Effector CD4-positive, alpha-beta T cell (primary cell): ENCODE data around the gene ZSWIM7.

Experiments used
- DNase-seq: peaks from one replicate; pipeline ENCODE4 v3.0.0-alpha.2; 2020
- total RNA-seq: gene quantifications from one replicate; lab custom pipeline; 2026; lab: John Stamatoyannopoulos, UW

The ZSWIM7 gene, protein sequence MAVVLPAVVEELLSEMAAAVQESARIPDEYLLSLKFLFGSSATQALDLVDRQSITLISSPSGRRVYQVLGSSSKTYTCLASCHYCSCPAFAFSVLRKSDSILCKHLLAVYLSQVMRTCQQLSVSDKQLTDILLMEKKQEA
- total RNA-seq = 13.3 reads per million, percentile 38 among the genes with 10 or more reads in this experiment

DNA sequence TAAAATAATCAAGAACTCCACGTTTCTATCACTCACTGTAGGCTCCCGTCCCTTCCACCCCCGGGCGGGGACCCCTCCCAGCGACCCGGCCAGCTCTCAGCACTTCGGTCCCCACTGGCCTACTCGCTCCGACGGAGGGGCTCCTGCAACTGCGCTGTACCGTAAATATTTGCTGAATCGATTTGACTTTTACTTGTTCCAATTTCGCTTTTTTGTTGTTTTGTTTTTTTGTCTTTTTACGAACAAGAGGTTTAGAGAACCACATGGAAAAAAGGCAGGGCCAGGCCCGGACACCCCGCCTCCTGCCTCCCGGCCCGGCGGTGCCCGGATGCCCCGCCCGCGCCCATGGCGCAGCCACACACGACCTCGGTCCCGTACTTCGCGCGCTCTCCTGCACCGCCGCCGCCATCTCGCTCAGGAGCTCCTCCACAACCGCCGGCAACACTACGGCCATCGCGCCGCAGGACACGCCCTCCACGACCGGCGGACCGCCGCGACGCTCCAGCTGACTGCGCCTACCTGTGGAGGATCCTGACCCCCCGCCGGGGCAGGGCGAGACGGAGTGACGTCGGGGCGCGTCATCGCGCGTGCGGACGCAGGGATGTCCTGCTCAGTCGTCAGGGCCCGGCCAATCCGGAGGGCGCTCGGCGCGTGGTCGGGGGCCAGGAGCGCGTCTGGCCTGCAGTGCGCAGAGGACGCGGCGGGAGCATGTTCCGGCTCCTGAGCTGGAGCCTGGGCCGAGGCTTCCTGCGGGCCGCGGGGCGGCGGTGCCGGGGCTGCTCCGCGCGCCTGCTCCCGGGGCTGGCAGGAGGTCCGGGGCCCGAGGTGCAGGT lies at the start of gene ZSWIM7, which contains the start of gene TTC19:
ZSWIM7 (minus strand) TSS at position 564 of the 833 bp plus-strand sequence; CDS start at position 454, 110 bp downstream.
TTC19 (plus strand) TSS at position 684 of the 833 bp plus-strand sequence; CDS start at position 709, 25 bp downstream.
- peak; percentile 90 for DNase-seq

DNA sequence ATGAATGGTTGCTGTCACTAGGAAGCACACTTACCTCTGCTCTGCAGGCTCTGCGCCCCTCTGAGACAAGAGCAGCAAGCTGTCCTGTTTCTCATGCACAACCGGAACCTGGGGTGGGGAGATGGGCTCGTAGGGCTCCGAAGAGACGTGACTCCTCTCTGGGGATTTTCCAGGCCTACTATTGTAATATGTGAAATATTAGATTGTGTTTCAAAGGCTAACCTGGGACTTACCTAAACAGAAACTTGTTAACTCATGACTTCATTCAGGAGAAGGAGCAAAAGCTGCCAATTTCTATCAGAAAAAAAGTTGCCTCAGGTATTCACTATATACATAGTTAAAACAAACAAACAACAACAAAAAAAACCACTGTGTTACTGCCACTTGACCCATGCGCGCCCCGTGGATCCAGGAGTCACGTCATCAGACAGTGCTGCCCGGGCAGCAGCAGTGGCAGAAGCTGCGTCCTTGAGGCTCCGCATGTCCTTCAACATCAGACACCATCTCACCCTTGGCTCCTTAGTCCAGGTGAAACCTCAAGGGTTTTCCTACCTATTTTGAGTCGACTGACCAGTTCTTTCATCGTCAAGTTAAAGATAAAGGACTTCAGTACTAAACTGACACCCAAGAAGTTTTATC lies 49.4 kb upstream of the ZSWIM7 start:
- no peak for DNase-seq

DNA sequence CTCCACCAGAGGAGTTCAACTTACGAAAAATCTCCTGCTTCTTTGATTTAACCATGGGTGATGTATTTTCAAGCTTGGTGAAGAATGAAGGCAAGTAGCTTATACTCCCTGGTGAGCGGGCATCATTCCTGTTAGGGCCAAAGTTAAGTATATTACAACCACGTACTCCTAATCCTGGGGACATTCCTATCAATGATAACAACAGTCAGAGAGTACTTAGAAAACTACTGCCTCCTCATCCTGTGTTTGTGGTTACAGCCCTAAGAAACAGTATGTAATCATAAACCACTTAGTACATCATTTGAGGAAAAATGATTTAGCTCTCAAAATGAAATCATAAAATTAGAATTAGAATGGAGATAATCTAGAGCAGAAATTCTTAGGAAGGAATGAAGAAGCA lies 47.5 kb upstream of the ZSWIM7 start:
- DNase-seq = no peak

DNA sequence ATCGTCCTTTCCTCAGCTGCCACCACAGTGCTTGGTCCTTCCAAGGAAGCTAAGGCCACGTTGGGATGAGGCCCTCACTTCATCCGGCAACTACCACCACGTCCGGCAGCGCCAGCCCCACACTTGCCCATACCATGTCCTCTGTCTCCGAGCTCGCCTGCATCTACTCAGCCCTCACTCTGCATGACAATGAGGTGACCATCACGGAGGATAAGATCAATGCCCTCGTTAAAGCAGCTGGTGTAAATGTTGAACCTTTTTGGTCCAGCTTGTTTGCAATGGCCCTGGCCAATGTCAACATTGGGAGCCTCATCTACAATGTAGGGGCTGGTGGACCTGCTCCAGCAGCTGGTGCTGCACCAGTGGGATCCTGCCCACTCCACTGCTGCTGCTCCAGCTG lies 45.0 kb upstream of the ZSWIM7 start:
- DNase-seq = no peak

DNA sequence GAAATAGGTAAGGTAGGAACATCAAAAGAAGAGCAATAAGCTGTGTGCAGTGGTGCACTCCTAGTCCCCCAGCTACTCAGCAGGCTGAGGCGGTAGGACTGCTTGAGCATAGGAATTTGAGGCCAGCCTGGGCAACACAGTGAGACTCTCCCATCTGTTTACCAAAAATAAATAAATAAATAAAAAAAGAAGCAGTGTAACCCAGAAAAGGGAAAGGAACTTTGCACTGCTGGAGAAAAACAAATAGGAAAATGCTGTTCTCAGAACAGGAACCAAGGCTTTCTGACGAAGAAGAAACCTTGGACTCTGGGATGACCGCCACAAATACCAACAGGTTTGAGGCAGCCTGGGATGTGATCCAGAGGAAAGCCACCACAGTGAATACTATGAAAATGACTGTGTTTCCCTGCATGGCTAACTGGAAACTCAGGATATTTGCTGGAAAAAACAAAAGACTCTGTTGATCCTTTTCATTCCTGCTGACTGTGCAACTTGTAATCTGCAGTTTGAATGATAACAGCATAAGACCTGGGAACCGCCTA lies 41.3 kb upstream of the ZSWIM7 start:
- DNase-seq = no peak

DNA sequence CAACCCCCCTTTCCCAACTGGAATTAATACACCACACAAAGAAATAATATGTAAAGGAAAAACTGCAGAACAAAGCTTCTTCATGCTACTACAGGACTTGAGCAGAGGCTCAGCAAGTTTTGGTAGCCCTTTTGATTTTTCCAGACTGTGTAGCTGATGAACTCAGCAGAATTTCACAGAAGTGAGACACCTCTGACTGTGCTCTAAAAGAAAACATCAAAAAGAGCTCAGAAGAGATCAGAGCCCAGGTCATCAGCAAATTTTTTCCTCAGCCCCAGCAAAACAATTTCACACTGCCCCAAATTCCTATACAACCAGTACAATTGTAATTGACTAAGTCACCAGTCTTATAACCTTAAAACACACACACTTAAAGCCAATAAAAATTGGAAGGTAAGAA lies 38.1 kb upstream of the ZSWIM7 start:
- no peak for DNase-seq

DNA sequence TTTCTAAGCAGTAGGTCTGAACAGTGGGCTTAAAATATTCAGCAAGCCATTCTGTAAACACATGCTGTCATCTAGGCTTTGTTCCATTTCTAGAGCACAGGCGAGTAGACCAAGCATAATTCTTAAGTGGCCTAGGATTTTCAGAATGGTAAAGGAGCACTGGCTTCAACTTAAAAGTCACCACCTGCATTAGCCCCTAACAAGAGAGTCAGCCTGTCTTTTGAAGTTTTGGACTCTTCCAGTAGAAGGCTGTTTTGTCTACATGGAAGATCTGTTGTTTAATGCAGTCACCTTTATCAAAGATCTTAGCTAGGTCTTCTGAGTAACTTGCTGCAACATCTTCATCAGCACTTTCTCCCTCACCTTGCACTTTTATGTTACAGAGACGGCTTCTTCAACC lies 36.8 kb upstream of the ZSWIM7 start:
- no peak for DNase-seq

DNA sequence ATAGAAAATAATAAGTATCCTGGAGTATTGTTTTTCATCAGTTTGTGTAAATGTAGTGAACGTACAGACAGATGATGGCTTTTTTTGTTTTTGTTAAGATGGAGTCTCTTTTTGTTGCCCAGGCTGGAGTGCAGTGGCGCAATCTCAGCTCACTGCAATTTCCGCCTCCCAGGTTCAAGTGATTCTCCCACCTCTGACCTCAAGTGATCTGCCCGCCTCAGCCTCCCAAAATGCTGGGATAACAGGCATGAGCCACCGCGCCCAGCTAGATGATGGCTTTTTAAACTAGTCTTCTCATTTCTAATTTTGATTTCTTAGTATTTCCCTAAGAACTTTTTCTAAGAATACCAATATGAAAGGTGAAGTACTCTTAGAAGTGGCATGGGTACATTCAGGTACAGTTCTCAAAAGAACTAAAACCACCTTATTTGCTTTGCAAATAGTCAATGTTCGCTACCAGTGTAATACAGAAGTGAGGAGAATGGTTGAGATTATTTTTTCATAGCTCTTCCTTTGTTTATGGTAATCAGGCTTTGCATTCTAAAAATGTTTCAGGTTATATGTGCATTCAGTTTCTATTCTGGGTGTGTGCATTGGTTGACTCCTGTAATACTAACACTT lies 34.3 kb upstream of the ZSWIM7 start:
- DNase-seq = no peak

DNA sequence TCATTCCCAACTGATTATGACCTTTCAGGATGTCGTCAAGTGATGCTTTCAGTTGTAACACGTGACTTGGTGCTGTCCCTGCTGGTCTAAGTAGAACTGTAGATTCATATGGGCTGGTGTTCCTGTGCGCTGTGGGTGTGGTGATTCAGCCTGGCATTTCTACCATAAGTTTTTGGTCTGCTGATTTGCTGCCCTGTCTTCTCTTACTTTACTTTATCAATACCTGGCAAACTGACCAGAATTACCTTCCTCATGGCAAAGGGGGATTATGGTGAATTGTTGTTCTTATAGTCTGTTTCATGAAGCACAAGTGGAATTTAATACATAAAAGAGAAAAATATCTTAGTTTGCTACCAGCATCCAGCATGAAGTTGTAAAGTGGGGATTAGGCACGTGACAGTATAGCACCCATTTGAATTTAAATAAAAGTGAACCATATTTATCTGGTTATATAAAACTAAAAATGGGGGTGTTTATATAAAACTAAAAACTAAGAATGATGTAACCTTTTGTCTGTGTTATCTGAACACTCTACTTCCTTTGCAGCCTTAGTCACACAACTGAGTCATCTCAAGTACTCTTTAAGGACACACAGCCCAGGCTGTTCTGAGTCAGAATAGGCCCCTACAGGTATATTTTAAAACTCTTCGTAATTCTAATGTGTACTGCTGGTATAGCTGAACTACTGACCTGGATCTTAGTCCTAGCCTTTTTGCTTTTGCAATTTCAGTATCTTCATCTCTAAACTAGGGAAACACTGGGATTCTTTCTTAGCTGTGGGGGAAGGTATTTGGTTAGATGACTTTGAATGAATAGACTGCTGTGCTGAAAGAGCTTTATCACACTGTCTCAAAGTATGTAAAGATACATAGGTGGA lies 28.4 kb upstream of the ZSWIM7 start:
- peak; percentile 10 for DNase-seq

DNA sequence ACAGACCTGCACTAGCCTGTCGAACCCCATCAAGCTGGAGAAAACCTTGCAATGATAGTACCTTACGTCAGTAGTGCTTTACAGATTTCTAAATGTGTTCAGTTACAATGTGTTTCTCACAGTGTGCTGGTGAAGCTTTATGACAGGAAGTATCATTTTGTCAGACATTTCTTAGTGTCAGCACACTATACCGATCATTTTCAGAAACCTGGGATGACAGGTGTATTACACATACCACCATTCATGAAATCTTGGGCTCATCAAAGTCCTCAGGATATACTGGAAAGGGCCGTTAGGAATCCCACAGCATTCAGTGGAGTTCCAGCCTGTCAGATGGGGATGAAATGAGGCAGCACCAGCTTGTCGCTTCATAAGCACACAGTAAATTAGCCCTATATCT lies 27.4 kb upstream of the ZSWIM7 start:
- no peak for DNase-seq

DNA sequence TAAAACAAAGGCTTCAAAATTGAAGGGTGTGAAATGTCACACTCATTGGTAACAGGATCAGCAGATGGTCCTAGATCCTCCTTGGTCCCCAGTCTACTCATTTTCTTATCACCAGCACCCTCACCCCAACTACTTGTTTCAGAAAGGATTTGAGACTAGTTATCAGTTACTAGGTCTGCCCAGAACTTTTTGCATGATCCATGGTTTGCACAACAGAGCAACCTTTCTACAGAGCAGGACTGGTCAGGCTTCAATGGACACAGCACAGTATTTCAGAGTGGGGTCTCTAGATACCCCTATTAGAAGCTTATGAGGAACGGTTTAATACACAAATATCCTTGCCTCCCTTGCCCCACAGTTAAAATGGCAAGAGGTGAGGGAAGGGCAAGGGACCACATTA lies 25.7 kb upstream of the ZSWIM7 start:
- no peak for DNase-seq

DNA sequence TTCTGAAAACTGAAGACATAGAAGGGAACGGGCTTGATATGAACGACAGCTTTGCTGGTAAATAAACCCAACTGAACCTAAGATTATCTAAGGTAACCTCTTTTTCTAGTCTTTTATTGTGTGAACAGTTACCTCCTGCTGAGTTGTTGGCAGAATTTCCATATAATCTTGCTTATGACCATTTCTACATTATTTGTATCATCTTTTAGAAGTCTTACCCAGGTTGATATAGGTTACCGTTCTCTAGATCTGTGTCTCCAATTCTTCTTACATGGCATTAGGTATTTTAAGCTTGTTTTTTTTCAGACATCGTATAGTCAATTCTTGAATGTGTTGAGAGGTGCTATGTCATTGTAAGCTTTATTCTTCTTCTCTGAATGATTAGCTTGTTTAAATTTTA lies 24.4 kb upstream of the ZSWIM7 start:
- no peak for DNase-seq

DNA sequence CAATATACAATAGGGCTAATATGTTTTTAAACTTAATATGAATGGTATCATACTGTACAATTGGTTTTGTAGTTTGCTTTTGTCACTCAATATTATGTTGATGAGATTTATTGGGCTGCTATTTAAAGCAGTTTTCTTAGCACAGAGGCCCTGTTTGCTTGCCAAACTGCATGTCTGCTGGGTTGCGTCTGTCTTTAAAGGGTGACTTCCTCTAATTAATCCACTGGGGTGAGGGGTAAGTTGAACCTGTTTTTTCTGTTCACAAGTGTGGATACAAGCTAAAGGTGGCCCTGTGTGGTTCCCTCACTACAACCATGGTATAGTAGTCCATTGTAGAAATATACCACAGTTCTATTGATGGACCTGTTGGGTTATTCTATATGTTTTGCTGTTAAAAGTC lies 19.8 kb upstream of the ZSWIM7 start:
- DNase-seq = no peak

DNA sequence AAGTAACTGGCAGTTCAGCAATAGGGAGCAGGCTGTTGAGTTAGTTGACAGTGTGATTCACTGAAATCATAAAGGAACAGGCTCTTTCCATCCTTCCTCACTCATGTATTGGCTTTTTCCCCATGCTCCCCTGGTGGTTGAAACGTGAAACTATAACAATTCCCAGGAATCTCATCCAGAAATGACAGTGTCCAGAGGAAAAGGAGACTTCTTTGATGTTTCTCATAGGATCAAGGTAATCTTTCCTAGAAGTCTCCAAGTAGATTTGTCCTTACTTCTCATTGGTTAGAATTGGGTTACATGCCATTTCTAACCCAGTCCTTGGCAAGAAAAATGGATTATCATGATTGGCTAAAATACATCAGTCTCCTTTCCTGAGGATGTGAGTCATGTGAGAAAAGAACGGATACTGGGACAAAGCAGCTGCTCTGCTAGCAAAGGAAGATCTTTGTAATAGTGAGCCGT lies 14.5 kb upstream of the ZSWIM7 start:
- no peak for DNase-seq

DNA sequence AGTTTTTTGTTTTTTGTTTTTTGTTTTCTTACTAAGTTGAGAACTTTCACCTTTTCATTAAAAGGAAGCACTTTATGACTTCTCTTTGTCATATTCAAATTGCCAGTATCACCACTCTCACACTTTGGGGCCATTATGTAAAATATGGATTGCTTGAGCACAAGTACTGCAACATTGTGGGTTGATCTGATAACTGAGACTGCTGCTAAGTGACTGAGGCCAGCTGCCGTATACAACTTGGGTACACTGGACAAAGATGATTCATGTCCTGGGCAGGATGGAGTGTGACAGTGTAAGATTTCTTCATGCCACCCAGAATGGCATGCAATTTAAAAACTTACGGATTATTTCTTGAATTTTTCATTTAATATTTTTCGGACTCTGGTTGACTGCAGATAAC lies 7.9 kb upstream of the ZSWIM7 start:
- no peak for DNase-seq

DNA sequence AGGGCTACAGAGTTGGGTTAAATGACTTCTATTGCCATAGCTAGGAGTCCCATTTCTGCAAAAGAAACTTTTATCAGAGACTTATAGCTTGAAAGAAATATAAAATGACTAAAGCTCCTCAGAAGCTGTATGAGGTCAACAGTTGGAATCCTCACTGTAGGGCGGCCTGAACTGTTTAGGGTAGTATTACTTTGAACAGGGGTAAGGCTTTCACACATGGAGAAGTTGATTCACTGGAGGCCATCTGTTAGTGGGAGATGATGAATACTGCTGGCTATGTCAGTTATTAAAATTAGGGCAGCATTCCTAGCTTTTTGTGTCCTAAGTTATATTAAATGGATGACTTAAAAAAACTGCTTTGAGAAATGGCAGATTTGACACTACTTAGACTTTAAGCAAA lies 6.1 kb upstream of the ZSWIM7 start:
- no peak for DNase-seq

DNA sequence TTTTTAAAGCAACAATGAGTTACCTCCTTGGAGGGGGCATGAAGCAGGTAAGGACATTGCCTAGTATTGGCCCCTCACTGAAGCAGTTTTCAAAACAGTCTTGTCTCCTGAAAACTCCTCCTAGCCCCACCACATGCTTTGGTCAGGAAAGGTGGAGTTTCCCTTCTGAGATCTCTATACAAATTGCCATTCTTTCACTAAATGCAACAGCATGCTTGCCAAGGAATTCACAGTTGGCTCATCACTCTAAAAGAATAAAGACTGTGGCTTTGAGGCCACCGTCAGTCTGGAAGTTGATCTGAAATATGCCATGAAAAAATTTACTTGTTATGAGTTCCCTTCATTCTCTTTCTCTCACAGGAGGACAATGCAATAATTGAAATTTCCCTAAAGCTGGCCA lies 4.3 kb upstream of the ZSWIM7 start:
- DNase-seq = no peak

DNA sequence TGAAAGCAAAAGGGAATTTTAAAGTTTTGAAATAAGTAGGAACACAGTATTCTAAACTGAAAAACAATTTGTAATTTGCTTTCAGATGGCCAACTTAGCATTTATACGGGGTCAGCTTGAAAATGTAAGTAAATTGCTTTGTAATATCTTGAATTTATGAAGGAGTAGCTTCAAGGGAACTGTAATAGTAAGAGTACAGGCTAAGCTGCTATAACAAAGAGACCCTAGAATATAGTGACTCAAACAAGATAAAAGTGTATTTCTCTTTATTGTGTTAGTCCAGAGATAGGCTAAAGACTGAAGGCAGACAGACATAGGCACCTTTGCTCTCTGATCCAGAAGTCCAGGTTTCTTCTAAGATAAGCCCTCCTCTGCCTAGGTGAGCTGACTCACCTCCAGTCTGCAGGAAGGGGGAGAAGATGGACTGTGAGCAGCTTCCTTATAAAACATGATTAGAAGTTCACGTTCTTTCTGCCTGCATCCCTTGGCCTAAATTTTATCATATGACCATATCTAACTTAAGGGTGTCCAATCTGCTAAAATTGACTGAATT lies 3.3 kb upstream of the ZSWIM7 start:
- no peak for DNase-seq

DNA sequence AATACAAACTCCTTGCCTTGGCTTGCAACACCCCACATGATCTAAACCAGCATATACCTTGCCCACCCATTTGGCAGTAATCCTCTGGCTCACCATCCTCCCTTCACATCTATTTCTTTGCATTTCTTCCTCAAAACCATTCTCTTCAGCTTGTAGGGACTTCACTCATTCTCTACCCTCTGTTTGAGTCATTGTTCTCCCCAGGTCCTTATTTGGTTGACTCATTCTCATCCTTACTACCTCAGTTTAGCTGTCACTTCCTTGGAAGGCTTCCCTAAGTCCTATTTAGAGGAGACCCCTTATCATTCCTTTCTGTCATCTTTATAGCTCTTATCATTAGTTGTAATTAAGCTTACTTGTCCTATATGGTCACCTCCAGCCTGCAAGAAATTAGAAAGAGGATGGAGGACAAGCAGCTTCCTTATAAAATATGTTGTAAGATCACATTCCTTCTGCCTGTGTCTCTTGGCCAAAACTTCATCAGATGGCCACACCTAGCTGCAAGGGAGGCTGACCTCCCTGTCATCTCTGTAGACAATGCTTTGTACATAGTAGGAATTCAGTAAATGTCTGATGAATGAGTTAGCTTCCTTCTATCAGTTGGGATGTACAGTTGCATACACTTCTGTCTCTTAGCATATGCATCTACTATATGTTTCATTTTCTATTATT lies 1.9 kb upstream of the ZSWIM7 start:
- DNase-seq = no peak

DNA sequence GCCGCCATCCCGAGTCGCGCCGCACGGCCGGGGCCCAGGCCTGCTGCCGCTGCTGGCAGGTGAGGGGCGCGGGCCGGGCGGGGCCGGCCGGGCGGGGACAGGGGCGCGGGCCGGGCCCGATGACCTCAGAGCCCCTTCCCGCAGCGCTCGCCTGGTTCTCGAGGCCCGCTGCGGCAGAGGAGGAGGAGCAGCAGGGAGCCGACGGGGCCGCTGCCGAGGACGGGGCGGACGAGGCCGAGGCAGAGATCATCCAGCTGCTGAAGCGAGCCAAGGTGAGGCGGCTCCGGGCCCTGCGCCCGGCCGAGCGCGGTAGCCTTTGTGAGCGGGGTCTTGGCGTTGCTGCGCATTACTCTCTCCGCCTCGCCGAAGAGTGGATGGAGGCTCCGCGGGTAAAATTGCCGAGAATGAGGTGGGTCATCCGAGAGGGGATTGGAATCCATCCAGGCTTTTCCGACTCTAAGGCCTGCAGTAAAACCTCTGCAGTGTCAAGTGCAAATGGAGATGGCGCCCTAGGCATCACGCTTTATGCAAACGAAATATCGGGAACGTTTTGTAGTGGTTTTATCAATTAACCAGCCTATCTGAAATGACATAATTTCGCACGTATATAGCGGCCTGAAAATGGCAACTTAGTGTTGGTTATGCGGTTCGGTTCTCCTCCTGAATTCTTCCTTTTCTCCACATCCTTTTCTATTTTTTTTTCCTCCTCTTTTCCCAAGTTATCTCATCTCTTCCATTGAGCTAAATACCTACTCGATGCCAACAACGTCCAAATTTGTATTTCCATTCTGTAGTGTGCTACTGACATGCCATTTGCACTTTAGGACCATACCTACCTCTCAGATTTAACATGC lies 697 bp upstream of the ZSWIM7 start:
- DNase-seq = no peak
